K562 (cell line): ENCODE results near the gene PCID2. TPM values are rescaled to one million over a fixed set of nuclear protein-coding genes. Genes with fewer than 3 reads are reported as not detected.

Experiments used
- ATAC-seq: fragments of 200-7000 bp; cut with Tn5 transposase; 3 replicates; pipeline ENCODE4 v1.9.1; 2020; ENCODE audit warnings: moderate library complexity
- BruUV-seq: library from RNA; stranded (reverse); fragments of 400-500 nt; replicated peaks from 2 replicates; lab custom pipeline; 2021; lab: Mats Ljungman, UMichigan
- CTCF ChIA-PET: fragments of 300-600 bp; formaldehyde crosslinking; extraction: SDS; loops from one replicate; lab custom pipeline; 2021; ENCODE audit warnings: low intra/inter-chr PET ratio; lab: Yijun Ruan, JAX
- POLR2A ChIA-PET: fragments of 300-600, 350-650 bp; sonication (Branson Sonifier 250); formaldehyde crosslinking; extraction: SDS; loops from one replicate; lab custom pipeline; 2021; ENCODE audit warnings: antibody characterized with exemption, inconsistent platforms; lab: Yijun Ruan, JAX
- DNase-seq, 4 experiments: peaks; one replicate each; pipeline versions ENCODE4 v3.0.0 to v3.0.0-alpha.2; 2011 to 2018; ENCODE audit warnings: low spot score in 3 of 4, mixed read lengths in 3 of 4; ENCODE audit errors: extremely low read depth in 1 of 4
- FAIRE-seq: peaks from 2 replicates; lab custom pipeline; 2011; peaks lifted over from hg19 to GRCh38; lab: Jason Lieb, UNC
- H2AFZ ChIP-seq: 2 replicates; pipeline ENCODE4 v1.6.0; 2011; ENCODE audit warnings: low read depth, low read length, control low read depth, inconsistent platforms
- H3K27ac ChIP-seq: fragments of 200-600 bp; 3 replicates; pipeline ENCODE4 v1.8.0; 2011; ENCODE audit warnings: low read depth, mild to moderate bottlenecking, control low read depth, inconsistent platforms, low read length, moderate library complexity, mixed read lengths; ENCODE audit errors: extremely low read depth
- H3K27me3 ChIP-seq, 2 experiments: fragments of 300-600 bp in 1 of 2; 2 replicates in 1 of 2; 3 replicates in 1 of 2; pipeline versions ENCODE4 v1.6.0 to v1.8.0; 2011; ENCODE audit warnings: inconsistent platforms in 2 of 2, low read length in 2 of 2, mild to moderate bottlenecking in 1 of 2, mixed read lengths in 1 of 2, moderate library complexity in 1 of 2; ENCODE audit not compliant: control insufficient read depth in 2 of 2, insufficient read depth in 2 of 2
- H3K36me3 ChIP-seq: fragments of 300-600 bp; 3 replicates; pipeline ENCODE4 v1.8.0; 2011; ENCODE audit warnings: mild to moderate bottlenecking, low read length, inconsistent platforms; ENCODE audit not compliant: control insufficient read depth, insufficient read depth
- H3K4me1 ChIP-seq, 2 experiments: fragments of 200-600 bp in 1 of 2; replicated peaks in 1 of 2; 2 replicates in 1 of 2; 3 replicates in 1 of 2; pipeline versions ENCODE4 v1.5.1 to v1.8.0; 2011; ENCODE audit warnings: inconsistent platforms in 2 of 2, low read length in 2 of 2, mild to moderate bottlenecking in 1 of 2, mixed read lengths in 1 of 2, moderate library complexity in 1 of 2; ENCODE audit not compliant: control insufficient read depth in 2 of 2, insufficient read depth in 2 of 2
- H3K4me2 ChIP-seq: 2 replicates; pipeline ENCODE4 v1.6.1; 2011; ENCODE audit warnings: low read length, control low read depth, inconsistent platforms, mixed read lengths; ENCODE audit not compliant: insufficient read depth
- H3K4me3 ChIP-seq: fragments of 200-600 bp; sonication (generic), shearing (Covaris generic); 2 replicates; pipeline ENCODE4 v1.5.1; 2016; ENCODE audit warnings: control low read depth, inconsistent platforms
- H3K79me2 ChIP-seq: fragments of 200-600 bp; 3 replicates; pipeline ENCODE4 v1.8.0; 2011; ENCODE audit warnings: low read length, inconsistent platforms; ENCODE audit not compliant: control insufficient read depth, insufficient read depth
- H3K9ac ChIP-seq, 2 experiments: 2 replicates each; pipeline versions ENCODE4 v1.6.0 to v1.6.1; 2011; ENCODE audit warnings: low read depth in 2 of 2, low read length in 2 of 2, control low read depth in 1 of 2, inconsistent platforms in 1 of 2, mild to moderate bottlenecking in 1 of 2, mixed read lengths in 1 of 2; ENCODE audit not compliant: insufficient read depth in 1 of 2
- H3K9me1 ChIP-seq: one replicate; pipeline ENCODE4 v1.6.0; 2011; ENCODE audit warnings: inconsistent platforms, mild to moderate bottlenecking, low read length, moderate library complexity; ENCODE audit not compliant: control insufficient read depth, insufficient read depth
- H3K9me3 ChIP-seq: replicated peaks from 2 replicates; pipeline ENCODE4 v1.5.1; 2011; ENCODE audit warnings: low read depth, low read length, inconsistent platforms; ENCODE audit not compliant: control insufficient read depth, insufficient read depth
- H4K20me1 ChIP-seq: replicated peaks from 2 replicates; pipeline ENCODE4 v1.6.1; 2011; ENCODE audit warnings: low read length, inconsistent platforms, mixed read lengths; ENCODE audit not compliant: control insufficient read depth, insufficient read depth
- CBFB ChIP-seq: sonication (generic); formaldehyde crosslinking; IDR thresholded peaks from 2 replicates; pipeline ENCODE4 v1.4.0; 2020; ENCODE audit warnings: mild to moderate bottlenecking, missing genetic modification reagents
- E2F8 ChIP-seq: fragments of 450-650 bp; IDR thresholded peaks from 2 replicates; pipeline ENCODE4 v1.7.1; 2018; ENCODE audit warnings: mild to moderate bottlenecking, low read depth; ENCODE audit not compliant: partially characterized antibody
- FOXJ2 ChIP-seq: fragments of 200-800 bp; sonication (Bioruptor generic); IDR thresholded peaks from 2 replicates; pipeline ENCODE4 v1.6.1; 2016; ENCODE audit warnings: missing genetic modification characterization, missing compliant biosample characterization
- KLF10 ChIP-seq: fragments of 250-450 bp; sonication (Bioruptor Pico); IDR thresholded peaks from 2 replicates; pipeline ENCODE4 v1.6.1; 2021; ENCODE audit warnings: matching md5 sums
- KLF16 ChIP-seq: IDR thresholded peaks from 2 replicates; pipeline ENCODE4 v1.6.1; 2016; ENCODE audit warnings: antibody characterized with exemption
- MYC ChIP-seq, 2 experiments: fragments of 250-450 bp in 1 of 2; sonication (Bioruptor Pico) in 1 of 2; IDR thresholded peaks; 2 replicates each; pipeline versions ENCODE4 v1.5.1 to v1.6.1; 2012 to 2021; ENCODE audit warnings: low read depth in 2 of 2, borderline replicate concordance in 1 of 2, improper control_type of control experiment in 1 of 2, low read length in 1 of 2, mild to moderate bottlenecking in 1 of 2, moderate library complexity in 1 of 2
- NR2C2 ChIP-seq, 2 experiments: fragments of 200-800 bp in 1 of 2; sonication (Bioruptor generic) in 1 of 2; sonication (generic) in 1 of 2; formaldehyde crosslinking in 1 of 2; IDR thresholded peaks; 2 replicates each; pipeline versions ENCODE4 v1.6.1 to v1.8.0; 2016 to 2022; ENCODE audit warnings: mild to moderate bottlenecking in 1 of 2, missing compliant biosample characterization in 1 of 2, missing genetic modification characterization in 1 of 2, missing genetic modification reagents in 1 of 2
- ZNF444 ChIP-seq: fragments of 250-450 bp; sonication (Bioruptor Pico); IDR thresholded peaks from 2 replicates; pipeline ENCODE4 v1.4.0; 2020; ENCODE audit warnings: mild to moderate bottlenecking, moderate library complexity
- ZNF766 ChIP-seq: fragments of 200-800 bp; sonication (Bioruptor generic); conservative IDR thresholded peaks from 2 replicates; pipeline ENCODE4 v1.6.1; 2016; ENCODE audit warnings: missing genetic modification characterization, missing compliant biosample characterization
- WGBS: fragments of 100-300 bp; shearing (Covaris generic); methylation state at CpG from one replicate; pipeline ENCODE4 v1.1.6; 2016; ENCODE audit warnings: low coverage, mixed read lengths; ENCODE audit not compliant: insufficient coverage; ENCODE audit errors: missing lambda C conversion rate; 5-methylcytosine and 5-hydroxymethylcytosine counted together
- in situ Hi-C: fragments of 300-500 bp; cut with MboI; formaldehyde crosslinking; loops from 4 replicates; pipeline ENCODE4 v1.15.0; 2018; ENCODE audit warnings: inconsistent platforms, mixed read lengths
- intact Hi-C: fragments of 100-400 bp; cut with micrococcal nuclease; formaldehyde crosslinking; loops from 2 replicates; pipeline ENCODE4 v1.14.2; 2022
- polyA plus RNA-seq, 8 experiments: library from polyadenylated mRNA; depleted of rRNA in 4 of 8; stranded (reverse) in 5 of 8; unstranded in 3 of 8; fragments of >200 nt; fragmentation: Nextera tagmentation in 2 of 8; fragmentation: Illumina TruSeq in 1 of 8; extraction: Ambion mirVana in 2 of 8; extraction: Trizol in 1 of 8; gene quantifications; 2 replicates each; pipeline versions ENCODE4 v1.2.1 to v1.2.3, GENCODE V29; 2011 to 2014; ENCODE audit warnings: inconsistent platforms in 1 of 8, missing spikeins in 1 of 8
- total RNA-seq, 7 experiments: library from RNA; depleted of rRNA in 6 of 7; stranded (reverse); fragments of >200 nt in 6 of 7; fragmentation: Illumina TruSeq in 2 of 7; extraction: Trizol in 2 of 7; gene quantifications; 2 replicates each; pipeline versions ENCODE4 v1.2.1 to v1.2.3, GENCODE V29; 2011 to 2021; ENCODE audit warnings: low replicate concordance in 1 of 7
- TF ChIP-seq, protein P1 (sequence below): fragments of 250-450 bp; sonication (Bioruptor Pico); IDR thresholded peaks from 2 replicates; pipeline ENCODE4 v1.4.0; 2020; ENCODE audit warnings: borderline replicate concordance
- TF ChIP-seq, protein P2 (sequence below): sonication (generic); formaldehyde crosslinking; IDR thresholded peaks from 2 replicates; pipeline ENCODE4 v1.8.0; 2022; ENCODE audit warnings: mild to moderate bottlenecking, low read depth, missing genetic modification reagents

Gene PCID2
- total and polyA plus RNA-seq, 9 of the 15 experiments (the other 6 are each of a cell fraction or from before 2014, with no cell fraction given) = 39.6 to 117 (median 59.6) TPM

DNA sequence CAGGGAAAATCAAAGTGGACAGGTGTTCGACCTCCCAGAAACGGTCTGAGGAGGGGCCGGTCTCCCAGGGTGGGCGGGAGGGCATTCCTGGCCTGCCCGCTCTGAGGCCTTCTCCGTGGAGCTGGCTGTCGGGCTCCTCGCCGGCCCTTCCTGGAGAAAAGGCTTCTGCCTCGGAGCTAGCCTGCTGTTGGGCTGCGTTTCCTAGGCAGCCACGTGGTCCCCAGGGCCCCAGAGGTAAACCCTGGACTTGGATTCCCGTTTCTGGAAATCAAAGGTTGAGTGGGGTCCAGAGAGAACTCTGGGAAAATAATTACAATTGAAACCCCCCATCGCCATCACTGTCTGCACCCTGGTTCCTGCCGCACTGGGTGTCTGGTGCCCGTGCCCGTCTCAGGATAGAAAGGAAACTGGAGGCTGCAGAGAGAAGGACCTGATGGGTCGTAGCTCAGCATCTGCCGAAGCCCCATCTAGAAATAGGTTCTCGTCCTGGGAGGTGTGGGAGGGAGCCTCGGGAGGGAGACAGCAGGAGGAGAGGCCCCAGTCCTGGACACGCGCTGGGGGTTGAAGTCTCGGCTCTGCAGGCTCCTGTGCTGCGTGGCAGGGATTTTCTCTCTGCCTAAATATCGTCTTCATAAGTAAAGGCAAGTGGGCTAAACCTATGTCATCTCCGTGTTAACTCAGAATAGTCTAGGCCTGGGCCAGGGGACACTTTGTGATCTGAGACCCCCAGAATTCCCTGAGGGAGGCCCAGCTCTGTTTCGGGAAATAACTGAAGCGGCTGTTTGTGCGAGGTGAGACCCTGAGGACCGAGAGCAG, 57.7 kb downstream of the PCID2 start (continued):
- TF ChIP-seq ZNF766 (CRISPR knock-in tag) = no peak

GRCh38 chr13:113149711-113150549, 58.5 kb downstream of the PCID2 start:
- no TSS peak for BruUV-seq
- Histone ChIP-seq H3K27me3 (peaks cover 11 to 28% of the 10 kb centered on the region in 2 experiments; a peak in 4 of 5 replicates), H3K36me3 (no peaks in the 10 kb centered on the region), H3K4me2 (no peak overlapping the region), H3K4me1 (peaks cover 14 to 25% of the 10 kb centered on the region in 2 experiments; a peak in 4 of 5 replicates), H4K20me1 (no peaks in the 10 kb centered on the region), H2AFZ (no peak overlapping the region), H3K27ac (no peak overlapping the region), H3K9ac (no peak overlapping the region), H3K4me3 (no peak overlapping the region), H3K79me2 (no peaks in the 10 kb centered on the region), H3K9me3 (no peaks in the 10 kb centered on the region), H3K9me1 (no peaks in the 10 kb centered on the region)
- POLR2A ChIA-PET = interaction anchor here (0.9 kb wide), 1 partner anchor 59 kb away, joined by 4 read pairs; the partner anchor contains the start of genes CUL4A and PCID2
- intact Hi-C loops = no loop called here
- 43% methylated on average over 24 of the region's 26 CpGs for WGBS
- CTCF ChIA-PET = no interaction called here
- FAIRE-seq = no peak
- no peak for ATAC-seq
- in situ Hi-C loops = no loop called here
- DNase-seq = no peak
- TF ChIP-seq ZNF444 (CRISPR knock-in tag) = no peak
- no peak for TF ChIP-seq CBFB (CRISPR knock-in tag)
- TF ChIP-seq, protein P1, sequence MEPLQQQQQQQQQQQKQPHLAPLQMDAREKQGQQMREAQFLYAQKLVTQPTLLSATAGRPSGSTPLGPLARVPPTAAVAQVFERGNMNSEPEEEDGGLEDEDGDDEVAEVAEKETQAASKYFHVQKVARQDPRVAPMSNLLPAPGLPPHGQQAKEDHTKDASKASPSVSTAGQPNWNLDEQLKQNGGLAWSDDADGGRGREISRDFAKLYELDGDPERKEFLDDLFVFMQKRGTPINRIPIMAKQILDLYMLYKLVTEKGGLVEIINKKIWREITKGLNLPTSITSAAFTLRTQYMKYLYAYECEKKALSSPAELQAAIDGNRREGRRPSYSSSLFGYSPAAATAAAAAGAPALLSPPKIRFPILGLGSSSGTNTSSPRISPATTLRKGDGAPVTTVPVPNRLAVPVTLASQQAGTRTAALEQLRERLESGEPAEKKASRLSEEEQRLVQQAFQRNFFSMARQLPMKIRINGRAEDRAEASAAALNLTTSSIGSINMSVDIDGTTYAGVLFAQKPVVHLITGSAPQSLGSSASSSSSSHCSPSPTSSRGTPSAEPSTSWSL = no peak
- no peak for TF ChIP-seq KLF16
- no peak for TF ChIP-seq KLF10 (CRISPR knock-in tag)
- TF ChIP-seq FOXJ2 (tag) = no peak
- no peak for TF ChIP-seq MYC (IDR thresholded peaks at IDR 0.05; ENCODE audit: low read depth, low read length)
- TF ChIP-seq MYC (CRISPR knock-in tag; IDR thresholded peaks at IDR 0.05; ENCODE audit: borderline replicate concordance, low read depth) = no peak
- TF ChIP-seq NR2C2 (CRISPR knock-in tag; IDR thresholded peaks at IDR 0.05) = no peak
- TF ChIP-seq NR2C2 (tag; IDR thresholded peaks at IDR 0.05) = no peak
- TF ChIP-seq, protein P2, sequence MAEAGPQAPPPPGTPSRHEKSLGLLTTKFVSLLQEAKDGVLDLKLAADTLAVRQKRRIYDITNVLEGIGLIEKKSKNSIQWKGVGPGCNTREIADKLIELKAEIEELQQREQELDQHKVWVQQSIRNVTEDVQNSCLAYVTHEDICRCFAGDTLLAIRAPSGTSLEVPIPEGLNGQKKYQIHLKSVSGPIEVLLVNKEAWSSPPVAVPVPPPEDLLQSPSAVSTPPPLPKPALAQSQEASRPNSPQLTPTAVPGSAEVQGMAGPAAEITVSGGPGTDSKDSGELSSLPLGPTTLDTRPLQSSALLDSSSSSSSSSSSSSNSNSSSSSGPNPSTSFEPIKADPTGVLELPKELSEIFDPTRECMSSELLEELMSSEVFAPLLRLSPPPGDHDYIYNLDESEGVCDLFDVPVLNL (CRISPR knock-in tag) = no peak
- TF ChIP-seq E2F8 = no peak
